K562 (cell line): ENCODE data around the gene NCOA1.

Experiments
- CEBPB ChIP-seq: fragments of 450-650 bp; IDR thresholded peaks from 2 replicates; pipeline ENCODE4 v1.6.1; 2016; ENCODE audit warnings: missing genetic modification characterization, missing compliant biosample characterization
- EZH2 ChIP-seq: IDR thresholded peaks from 2 replicates; pipeline ENCODE4 v1.6.1; 2012; ENCODE audit warnings: low read depth, mild to moderate bottlenecking, inconsistent platforms, low read length, borderline replicate concordance
- POLR2A ChIP-seq: fragments of 450-650 bp; conservative IDR thresholded peaks from 2 replicates; pipeline ENCODE4 v1.6.1; 2016
- RHOXF2B ChIP-seq: fragments of 250-450 bp; sonication (Bioruptor Pico); conservative IDR thresholded peaks from 2 replicates; pipeline ENCODE4 v1.5.1; 2021
- SETDB1 ChIP-seq: IDR thresholded peaks from one replicate; pipeline ENCODE4 v1.6.1; 2012; ENCODE audit warnings: low read length, control low read depth, inconsistent platforms
- ZBTB17 ChIP-seq: fragments of 450-650 bp; formaldehyde crosslinking; IDR thresholded peaks from 2 replicates; pipeline ENCODE4 v1.4.0; 2020; ENCODE audit warnings: mild to moderate bottlenecking
- ZNF121 ChIP-seq: sonication (generic); formaldehyde crosslinking; conservative IDR thresholded peaks from 2 replicates; pipeline ENCODE4 v1.8.0; 2022; ENCODE audit warnings: missing genetic modification reagents
- TF ChIP-seq, protein P1 (sequence below), 3 experiments: IDR thresholded peaks in 2 of 3; conservative IDR thresholded peaks in 1 of 3; 2 replicates each; pipeline ENCODE4 v1.5.1; 2011 to 2012; ENCODE audit warnings: low read length in 3 of 3, mild to moderate bottlenecking in 3 of 3, control low read depth in 2 of 3, improper control_type of control experiment in 1 of 3, inconsistent platforms in 1 of 3, low read depth in 1 of 3, mixed read lengths in 1 of 3, moderate library complexity in 1 of 3; ENCODE audit not compliant: insufficient read depth in 2 of 3
- TF ChIP-seq, protein P2 (sequence below): fragments of 250-450 bp; sonication (Bioruptor Pico); IDR thresholded peaks from 2 replicates; pipeline ENCODE4 v1.5.0; 2021

DNA sequence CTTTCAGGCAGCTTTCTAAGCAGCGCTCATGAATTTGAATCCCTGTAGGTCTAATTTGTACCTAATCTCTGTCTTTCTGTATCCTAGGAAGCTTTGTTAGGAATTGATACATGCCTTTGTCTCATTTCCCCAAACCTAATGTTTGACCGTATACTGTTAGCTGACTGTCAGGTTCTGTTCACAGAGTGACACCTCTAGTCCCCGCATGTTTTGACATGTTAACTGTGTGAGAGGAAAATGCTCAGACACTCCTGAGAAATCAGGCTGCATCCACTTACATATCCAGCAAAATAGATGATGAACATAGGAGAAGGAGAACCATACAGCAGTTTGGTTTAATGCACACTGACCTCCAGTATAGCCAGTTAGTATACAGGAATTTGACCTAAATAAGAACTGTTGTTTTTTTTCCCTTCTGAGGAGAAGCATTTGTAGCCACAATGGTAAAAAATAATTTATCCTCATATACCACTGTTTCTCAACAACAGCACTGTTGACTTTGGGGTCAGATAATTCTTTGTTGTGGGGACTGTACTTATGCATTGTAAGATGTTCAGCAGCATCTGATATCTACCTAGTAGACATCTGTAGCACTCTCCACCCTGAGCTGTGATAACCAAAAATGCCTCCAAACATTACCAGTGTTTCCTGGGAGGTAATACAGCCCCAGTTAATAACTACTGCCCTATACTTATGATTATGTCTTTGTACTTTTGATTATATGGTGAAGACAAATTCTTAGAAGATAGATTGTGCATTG is 130.9 kb downstream of the NCOA1 start:
- TF ChIP-seq ZBTB17 (CRISPR knock-in tag) (no peak), SETDB1 (no peak), RHOXF2B (no peak), CEBPB (tag) (no peak), ZNF121 (CRISPR knock-in tag) (no peak), POLR2A (no peak), EZH2 (no peak)
- TF ChIP-seq, protein P1, sequence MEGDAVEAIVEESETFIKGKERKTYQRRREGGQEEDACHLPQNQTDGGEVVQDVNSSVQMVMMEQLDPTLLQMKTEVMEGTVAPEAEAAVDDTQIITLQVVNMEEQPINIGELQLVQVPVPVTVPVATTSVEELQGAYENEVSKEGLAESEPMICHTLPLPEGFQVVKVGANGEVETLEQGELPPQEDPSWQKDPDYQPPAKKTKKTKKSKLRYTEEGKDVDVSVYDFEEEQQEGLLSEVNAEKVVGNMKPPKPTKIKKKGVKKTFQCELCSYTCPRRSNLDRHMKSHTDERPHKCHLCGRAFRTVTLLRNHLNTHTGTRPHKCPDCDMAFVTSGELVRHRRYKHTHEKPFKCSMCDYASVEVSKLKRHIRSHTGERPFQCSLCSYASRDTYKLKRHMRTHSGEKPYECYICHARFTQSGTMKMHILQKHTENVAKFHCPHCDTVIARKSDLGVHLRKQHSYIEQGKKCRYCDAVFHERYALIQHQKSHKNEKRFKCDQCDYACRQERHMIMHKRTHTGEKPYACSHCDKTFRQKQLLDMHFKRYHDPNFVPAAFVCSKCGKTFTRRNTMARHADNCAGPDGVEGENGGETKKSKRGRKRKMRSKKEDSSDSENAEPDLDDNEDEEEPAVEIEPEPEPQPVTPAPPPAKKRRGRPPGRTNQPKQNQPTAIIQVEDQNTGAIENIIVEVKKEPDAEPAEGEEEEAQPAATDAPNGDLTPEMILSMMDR (IDR thresholded peaks at IDR 0.05 in 2 of 3, conservative IDR thresholded peaks at IDR 0.05 in 1 of 3; ENCODE audit: insufficient read depth in 2 of 3, low read depth in 1 of 3, low read length in 3 of 3) = no peak
- TF ChIP-seq, protein P2, sequence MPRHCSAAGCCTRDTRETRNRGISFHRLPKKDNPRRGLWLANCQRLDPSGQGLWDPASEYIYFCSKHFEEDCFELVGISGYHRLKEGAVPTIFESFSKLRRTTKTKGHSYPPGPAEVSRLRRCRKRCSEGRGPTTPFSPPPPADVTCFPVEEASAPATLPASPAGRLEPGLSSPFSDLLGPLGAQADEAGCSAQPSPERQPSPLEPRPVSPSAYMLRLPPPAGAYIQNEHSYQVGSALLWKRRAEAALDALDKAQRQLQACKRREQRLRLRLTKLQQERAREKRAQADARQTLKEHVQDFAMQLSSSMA (CRISPR knock-in tag) = no peak
